H1 (cell line): ENCODE data around the gene A2ML1. TPM values are rescaled to one million over a fixed set of nuclear protein-coding genes. Genes with fewer than 3 reads are reported as not detected.

ENCODE experiments used
- CTCF ChIA-PET: fragments of 300-600 bp; sonication (Branson Sonifier 250); formaldehyde crosslinking; loops from one replicate; lab custom pipeline; 2021; ENCODE audit not compliant: partially characterized antibody; lab: Charles Lee
- POLR2A ChIA-PET: fragments of 300-600 bp; sonication (Branson Sonifier 250); formaldehyde crosslinking; loops from one replicate; lab custom pipeline; 2021; ENCODE audit warnings: inconsistent platforms; ENCODE audit not compliant: partially characterized antibody; lab: Charles Lee
- DNase-seq, 2 experiments: peaks; one replicate each; pipeline versions ENCODE4 v3.0.0 to v3.0.0-alpha.2; 2010 to 2022; ENCODE audit warnings: low spot score in 2 of 2, low read depth in 1 of 2, mixed read lengths in 1 of 2
- FAIRE-seq: peaks from 2 replicates; lab custom pipeline; 2011; peaks lifted over from hg19 to GRCh38; lab: Jason Lieb, UNC
- H2AFZ ChIP-seq: 2 replicates; pipeline ENCODE4 v1.8.1; 2012; ENCODE audit warnings: low read length, inconsistent platforms
- H2AK5ac ChIP-seq: 2 replicates; pipeline ENCODE4 v1.6.1; 2013; ENCODE audit warnings: low read depth, low read length
- H2BK120ac ChIP-seq: replicated peaks from 2 replicates; pipeline ENCODE3; 2013; ENCODE audit warnings: low read depth, low read length, inconsistent platforms
- H2BK12ac ChIP-seq: 2 replicates; pipeline ENCODE4 v1.6.1; 2013; ENCODE audit warnings: low read depth, low read length
- H2BK15ac ChIP-seq: 2 replicates; pipeline ENCODE4 v1.6.1; 2013; ENCODE audit warnings: low read length
- H2BK20ac ChIP-seq: 2 replicates; pipeline ENCODE4 v1.6.1; 2013; ENCODE audit warnings: low read length
- H2BK5ac ChIP-seq: 2 replicates; pipeline ENCODE4 v1.6.1; 2013; ENCODE audit warnings: low read depth, low read length
- H3K14ac ChIP-seq: 2 replicates; pipeline ENCODE4 v1.6.1; 2013; ENCODE audit warnings: inconsistent platforms; ENCODE audit not compliant: insufficient read length
- H3K18ac ChIP-seq: 2 replicates; pipeline ENCODE4 v1.6.1; 2013; ENCODE audit warnings: low read length; ENCODE audit errors: extremely low read depth
- H3K23ac ChIP-seq: 2 replicates; pipeline ENCODE4 v1.6.1; 2013; ENCODE audit warnings: inconsistent platforms; ENCODE audit not compliant: insufficient read length
- H3K23me2 ChIP-seq: 2 replicates; pipeline ENCODE4 v1.6.1; 2013; ENCODE audit warnings: low read depth, low read length
- H3K27ac ChIP-seq: 2 replicates; pipeline ENCODE4 v1.6.1; 2011; ENCODE audit warnings: low read depth, low read length, inconsistent platforms
- H3K27me3 ChIP-seq, 4 experiments: replicated peaks in 1 of 4; 1 replicate in 1 of 4; 2 replicates in 3 of 4; pipeline versions ENCODE4 v1.6.1 to v1.8.1; 2011 to 2013; ENCODE audit warnings: low read length in 3 of 4, mild to moderate bottlenecking in 3 of 4, inconsistent platforms in 2 of 4, mixed read lengths in 2 of 4, moderate library complexity in 1 of 4; ENCODE audit not compliant: control insufficient read depth in 3 of 4, insufficient read depth in 3 of 4; ENCODE audit errors: extremely low read depth in 1 of 4
- H3K36me3 ChIP-seq, 4 experiments: 2 replicates each; pipeline versions ENCODE4 v1.6.1 to v1.8.1; 2011 to 2013; ENCODE audit warnings: mild to moderate bottlenecking in 4 of 4, low read length in 3 of 4, moderate library complexity in 2 of 4, control low read depth in 1 of 4, inconsistent platforms in 1 of 4; ENCODE audit not compliant: insufficient read depth in 4 of 4, control insufficient read depth in 2 of 4
- H3K4ac ChIP-seq: replicated peaks from 2 replicates; pipeline ENCODE3; 2013; ENCODE audit warnings: low read length, low read depth, mixed read lengths, inconsistent platforms; ENCODE audit not compliant: insufficient read length
- H3K4me1 ChIP-seq, 4 experiments: replicated peaks in 1 of 4; 1 replicate in 1 of 4; 2 replicates in 3 of 4; pipeline versions ENCODE4 v1.6.1 to v1.8.1; 2011 to 2013; ENCODE audit warnings: low read length in 3 of 4, inconsistent platforms in 2 of 4, mixed read lengths in 1 of 4; ENCODE audit not compliant: insufficient read depth in 4 of 4, control insufficient read depth in 3 of 4
- H3K4me2 ChIP-seq, 2 experiments: 2 replicates each; pipeline versions ENCODE4 v1.6.1 to v1.8.1; 2011 to 2013; ENCODE audit warnings: low read depth in 2 of 2, low read length in 2 of 2, control low read depth in 1 of 2, inconsistent platforms in 1 of 2, mild to moderate bottlenecking in 1 of 2; ENCODE audit not compliant: insufficient read depth in 1 of 2
- H3K4me3 ChIP-seq, 4 experiments: fragments of 200-600, 300-600 bp in 1 of 4; sonication (generic), shearing (Covaris generic), sonication (Bioruptor Twin) in 1 of 4; 2 replicates each; pipeline versions ENCODE4 v1.5.1 to v1.8.1; 2011 to 2016; ENCODE audit warnings: low read length in 4 of 4, low read depth in 3 of 4, control low read depth in 2 of 4, inconsistent platforms in 2 of 4, mild to moderate bottlenecking in 2 of 4, mixed read lengths in 1 of 4, moderate library complexity in 1 of 4; ENCODE audit not compliant: insufficient read depth in 2 of 4; ENCODE audit errors: extremely low read depth in 1 of 4
- H3K56ac ChIP-seq: replicated peaks from 2 replicates; pipeline ENCODE3; 2013; ENCODE audit warnings: low read depth, mild to moderate bottlenecking, mixed read lengths, low read length, inconsistent platforms; ENCODE audit not compliant: insufficient read length
- H3K79me1 ChIP-seq: 2 replicates; pipeline ENCODE4 v1.6.1; 2013; ENCODE audit warnings: low read depth, low read length, control low read depth
- H3K79me2 ChIP-seq, 2 experiments: 2 replicates each; pipeline versions ENCODE4 v1.6.1 to v1.8.1; 2012 to 2013; ENCODE audit warnings: low read length in 2 of 2, mild to moderate bottlenecking in 2 of 2, inconsistent platforms in 1 of 2; ENCODE audit not compliant: insufficient read depth in 2 of 2, control insufficient read depth in 1 of 2
- H3K9ac ChIP-seq, 4 experiments: replicated peaks in 1 of 4; 1 replicate in 1 of 4; 2 replicates in 3 of 4; pipeline versions ENCODE4 v1.6.1 to v1.8.1; 2011 to 2013; ENCODE audit warnings: low read depth in 3 of 4, low read length in 3 of 4, control low read depth in 2 of 4, mild to moderate bottlenecking in 2 of 4, moderate library complexity in 2 of 4, inconsistent platforms in 1 of 4; ENCODE audit errors: extremely low read depth in 1 of 4
- H3K9me3 ChIP-seq, 2 experiments: 2 replicates each; pipeline versions ENCODE4 v1.6.1 to v1.8.1; 2012 to 2013; ENCODE audit warnings: mild to moderate bottlenecking in 2 of 2, moderate library complexity in 2 of 2, control low read depth in 1 of 2, inconsistent platforms in 1 of 2, low read depth in 1 of 2, low read length in 1 of 2, mixed read lengths in 1 of 2; ENCODE audit not compliant: insufficient read depth in 2 of 2
- H4K20me1 ChIP-seq, 2 experiments: replicated peaks in 1 of 2; 2 replicates each; pipeline versions ENCODE3 to v1.8.1; 2011 to 2013; ENCODE audit warnings: inconsistent platforms in 2 of 2, low read length in 2 of 2, mild to moderate bottlenecking in 1 of 2; ENCODE audit not compliant: insufficient read depth in 2 of 2, control insufficient read depth in 1 of 2
- H4K5ac ChIP-seq: 2 replicates; pipeline ENCODE4 v1.6.1; 2013; ENCODE audit warnings: low read length, low read depth, mixed read lengths, inconsistent platforms; ENCODE audit not compliant: insufficient read length
- H4K8ac ChIP-seq: 2 replicates; pipeline ENCODE4 v1.8.0; 2013; ENCODE audit warnings: mild to moderate bottlenecking, moderate library complexity, low read length, inconsistent platforms; ENCODE audit not compliant: insufficient read depth; ENCODE audit errors: extremely low read depth
- H4K91ac ChIP-seq: replicated peaks from 2 replicates; pipeline ENCODE3; 2013; ENCODE audit warnings: low read length, mixed read lengths, inconsistent platforms; ENCODE audit not compliant: insufficient read length
- BCL11A ChIP-seq, 2 experiments: IDR thresholded peaks; one replicate each; pipeline ENCODE4 v1.6.1; 2011; ENCODE audit warnings: low read depth in 2 of 2, low read length in 2 of 2, mild to moderate bottlenecking in 2 of 2
- CBX5 ChIP-seq: fragments of 300-800, 300-1000 bp; sonication (generic); IDR thresholded peaks from 2 replicates; pipeline ENCODE4 v1.7.1; 2016; ENCODE audit warnings: antibody characterized with exemption, low read length, low read depth
- EZH2 ChIP-seq: fragments of 200-600 bp; sonication (generic); IDR thresholded peaks from 2 replicates; pipeline ENCODE4 v1.7.1; 2012; ENCODE audit warnings: low read depth, mild to moderate bottlenecking, moderate library complexity, low read length, inconsistent platforms; ENCODE audit not compliant: severe bottlenecking
- HDAC6 ChIP-seq: IDR thresholded peaks from one replicate; pipeline ENCODE4 v1.7.1; 2012; ENCODE audit warnings: low read depth, mild to moderate bottlenecking, inconsistent platforms, low read length, moderate library complexity
- KDM5A ChIP-seq: fragments of 200-600 bp; IDR thresholded peaks from 2 replicates; pipeline ENCODE4 v1.7.1; 2012; ENCODE audit warnings: mild to moderate bottlenecking, low read length, inconsistent platforms, mixed read lengths
- PHF8 ChIP-seq: fragments of 200-600 bp; sonication (generic); conservative IDR thresholded peaks from 2 replicates; pipeline ENCODE4 v1.7.1; 2012; ENCODE audit warnings: low read depth, mild to moderate bottlenecking, inconsistent platforms, low read length, moderate library complexity
- RFX5 ChIP-seq: IDR thresholded peaks from 2 replicates; pipeline ENCODE4 v1.6.1; 2011; ENCODE audit warnings: low read depth, low read length, improper control_type of control experiment, borderline replicate concordance
- SIN3A ChIP-seq, 2 experiments: IDR thresholded peaks in 1 of 2; conservative IDR thresholded peaks in 1 of 2; 2 replicates each; pipeline ENCODE4 v1.6.1; 2011 to 2012; ENCODE audit warnings: low read length in 2 of 2, improper control_type of control experiment in 1 of 2, low read depth in 1 of 2, mild to moderate bottlenecking in 1 of 2
- SP2 ChIP-seq: IDR thresholded peaks from 2 replicates; pipeline ENCODE4 v1.6.1; 2012; ENCODE audit warnings: mild to moderate bottlenecking, low read length, inconsistent platforms
- SP4 ChIP-seq: IDR thresholded peaks from 2 replicates; pipeline ENCODE4 v1.6.1; 2012; ENCODE audit warnings: low read length, inconsistent platforms
- TBP ChIP-seq: IDR thresholded peaks from 2 replicates; pipeline ENCODE4 v1.6.1; 2011; ENCODE audit warnings: low read depth, low read length, improper control_type of control experiment
- TCF12 ChIP-seq: IDR thresholded peaks from 2 replicates; pipeline ENCODE4 v1.6.1; 2011; ENCODE audit warnings: low read depth, mild to moderate bottlenecking, low read length
- WGBS, 2 experiments: shearing (Covaris generic) in 1 of 2; methylation state at CpG; one replicate each; pipeline versions ENCODE4 v1.1.6 to v1.1.7; 2013 to 2015; ENCODE audit warnings: low lambda C conversion rate in 2 of 2, mixed read lengths in 2 of 2, inconsistent platforms in 1 of 2, low coverage in 1 of 2, missing lambda C conversion rate in 1 of 2; ENCODE audit not compliant: insufficient replicate concordance in 2 of 2, insufficient coverage in 1 of 2, insufficient read length in 1 of 2; ENCODE audit errors: extremely low coverage in 1 of 2, missing lambda C conversion rate in 1 of 2; 5-methylcytosine and 5-hydroxymethylcytosine counted together
- polyA plus RNA-seq, 7 experiments: library from polyadenylated mRNA; depleted of rRNA in 3 of 7; stranded (reverse) in 5 of 7; unstranded in 2 of 7; fragments of >200 nt in 5 of 7; fragments of 200-250 nt in 2 of 7; gene quantifications; 1 replicate in 5 of 7; 2 replicates in 1 of 7; 4 replicates in 1 of 7; pipeline versions ENCODE4 v1.2.1 to v1.2.3, GENCODE V29; 2011 to 2013; ENCODE audit warnings: missing spikeins in 2 of 7, mixed read lengths in 2 of 7
- total RNA-seq: library from RNA; stranded (reverse); fragmentation: NEBNext Ultra II Directional; extraction: Animal tissue kit (Norgen Biotek cat#: 25700); gene quantifications from 2 replicates; pipeline ENCODE4 v1.2.1, GENCODE V29; 2021
- TF ChIP-seq, protein P1 (sequence below): IDR thresholded peaks from 2 replicates; pipeline ENCODE4 v1.6.1; 2012; ENCODE audit warnings: low read length, inconsistent platforms

Gene A2ML1
- total and polyA plus RNA-seq, 2 of the 8 experiments (the other 6 are each of a cell fraction or from before 2014, with no cell fraction given): 10.2 to 10.3 TPM

DNA sequence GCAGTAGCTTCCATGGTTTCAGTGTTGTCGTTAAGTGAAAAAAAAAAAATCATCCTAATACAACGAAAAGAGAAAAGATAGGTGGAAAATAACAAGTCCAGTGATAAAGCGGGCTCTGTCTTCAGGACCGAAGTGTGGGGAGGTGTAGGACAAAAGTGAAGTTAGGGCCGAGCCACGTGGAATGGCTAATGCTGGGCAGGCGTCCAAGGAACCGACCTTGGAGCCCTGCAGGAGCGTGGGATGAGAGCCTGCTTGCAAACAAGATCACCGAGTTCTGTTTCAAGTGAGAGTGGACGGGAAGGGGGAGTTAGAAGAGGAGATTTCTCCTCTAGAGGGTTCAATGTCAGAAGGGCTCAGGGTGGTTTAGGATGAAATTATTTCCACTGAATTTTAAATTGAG is 22.2 kb downstream of the A2ML1 start:
- Histone ChIP-seq H2BK15ac (no peak overlapping the region), H4K91ac (no peak overlapping the region), H3K9me3 (no peaks in the 10 kb centered on the region), H4K5ac (no peak overlapping the region), H2BK120ac (no peak overlapping the region), H3K23me2 (no peaks in the 10 kb centered on the region), H3K9ac (no peak overlapping the region), H4K20me1 (no peaks in the 10 kb centered on the region), H2BK5ac (no peak overlapping the region), H3K79me2 (no peaks in the 10 kb centered on the region), H2AFZ (no peak overlapping the region), H3K23ac (no peak overlapping the region), H3K4me2 (no peak overlapping the region), H3K36me3 (peaks cover 0 to 11% (median 2%) of the 10 kb centered on the region in 4 experiments; a peak in 4 of 8 replicates), H3K27ac (no peak overlapping the region), H3K14ac (no peak overlapping the region), H3K4ac (no peak overlapping the region), H2BK12ac (no peak overlapping the region), H2BK20ac (no peak overlapping the region), H3K27me3 (no peaks in the 10 kb centered on the region), H2AK5ac (no peak overlapping the region), H4K8ac (no peak overlapping the region), H3K56ac (no peak overlapping the region), H3K4me3 (no peak overlapping the region), H3K18ac (no peak overlapping the region), H3K79me1 (no peaks in the 10 kb centered on the region), H3K4me1 (no peaks in the 10 kb centered on the region; a peak in 1 of 7 replicates)
- DNase-seq: no peak
- FAIRE-seq: no peak
- ChIA-PET CTCF (interaction anchor here (0.7 to 3.0 kb wide), 4 partner anchors 16 to 63 kb away, joined by 3 to 16 read pairs (median 3); no protein-coding TSS in a partner anchor), POLR2A (interaction anchor here (1.0 kb wide), 1 partner anchor 105 kb away, joined by 4 read pairs; the partner anchor contains the start of gene M6PR)
- WGBS, 2 experiments: 89% methylated on average over 11 of the region's 11 CpGs; no CpG with 5 or more reads in 1 of the 2 experiments
- TF ChIP-seq KDM5A (no peak), TCF12 (no peak), TBP (no peak), SIN3A (conservative IDR thresholded peaks at IDR 0.05 in 1 of 2, IDR thresholded peaks at IDR 0.05 in 1 of 2; ENCODE audit: low read depth in 1 of 2, low read length in 2 of 2) (no peak), SP4 (no peak), BCL11A (IDR thresholded peaks at IDR 0.05; ENCODE audit: low read depth in 2 of 2, low read length in 2 of 2) (no peak), CBX5 (no peak), SP2 (no peak), EZH2 (no peak), HDAC6 (no peak), RFX5 (no peak), PHF8 (no peak)
- TF ChIP-seq, protein P1, sequence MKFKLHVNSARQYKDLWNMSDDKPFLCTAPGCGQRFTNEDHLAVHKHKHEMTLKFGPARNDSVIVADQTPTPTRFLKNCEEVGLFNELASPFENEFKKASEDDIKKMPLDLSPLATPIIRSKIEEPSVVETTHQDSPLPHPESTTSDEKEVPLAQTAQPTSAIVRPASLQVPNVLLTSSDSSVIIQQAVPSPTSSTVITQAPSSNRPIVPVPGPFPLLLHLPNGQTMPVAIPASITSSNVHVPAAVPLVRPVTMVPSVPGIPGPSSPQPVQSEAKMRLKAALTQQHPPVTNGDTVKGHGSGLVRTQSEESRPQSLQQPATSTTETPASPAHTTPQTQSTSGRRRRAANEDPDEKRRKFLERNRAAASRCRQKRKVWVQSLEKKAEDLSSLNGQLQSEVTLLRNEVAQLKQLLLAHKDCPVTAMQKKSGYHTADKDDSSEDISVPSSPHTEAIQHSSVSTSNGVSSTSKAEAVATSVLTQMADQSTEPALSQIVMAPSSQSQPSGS: no peak
